PFSK-1 (cell line): ENCODE measurements around the gene ATG9B.

ENCODE experiments used
- FOXP2 ChIP-seq: optimal IDR thresholded peaks from 2 replicates; pipeline ENCODE3; 2011; ENCODE audit warnings: borderline replicate concordance, control low read depth, inconsistent platforms; ENCODE audit not compliant: insufficient read depth; ENCODE audit errors: extremely low read length, extremely low read depth
- POLR2AphosphoS5 ChIP-seq: IDR thresholded peaks from 2 replicates; pipeline ENCODE4 v1.6.1; 2012; ENCODE audit warnings: low read depth, mild to moderate bottlenecking, control low read depth, low read length, moderate library complexity
- SIN3A ChIP-seq: IDR thresholded peaks from 2 replicates; pipeline ENCODE4 v1.6.1; 2012; ENCODE audit warnings: mild to moderate bottlenecking, low read length, moderate library complexity, borderline replicate concordance; ENCODE audit not compliant: insufficient read depth

DNA sequence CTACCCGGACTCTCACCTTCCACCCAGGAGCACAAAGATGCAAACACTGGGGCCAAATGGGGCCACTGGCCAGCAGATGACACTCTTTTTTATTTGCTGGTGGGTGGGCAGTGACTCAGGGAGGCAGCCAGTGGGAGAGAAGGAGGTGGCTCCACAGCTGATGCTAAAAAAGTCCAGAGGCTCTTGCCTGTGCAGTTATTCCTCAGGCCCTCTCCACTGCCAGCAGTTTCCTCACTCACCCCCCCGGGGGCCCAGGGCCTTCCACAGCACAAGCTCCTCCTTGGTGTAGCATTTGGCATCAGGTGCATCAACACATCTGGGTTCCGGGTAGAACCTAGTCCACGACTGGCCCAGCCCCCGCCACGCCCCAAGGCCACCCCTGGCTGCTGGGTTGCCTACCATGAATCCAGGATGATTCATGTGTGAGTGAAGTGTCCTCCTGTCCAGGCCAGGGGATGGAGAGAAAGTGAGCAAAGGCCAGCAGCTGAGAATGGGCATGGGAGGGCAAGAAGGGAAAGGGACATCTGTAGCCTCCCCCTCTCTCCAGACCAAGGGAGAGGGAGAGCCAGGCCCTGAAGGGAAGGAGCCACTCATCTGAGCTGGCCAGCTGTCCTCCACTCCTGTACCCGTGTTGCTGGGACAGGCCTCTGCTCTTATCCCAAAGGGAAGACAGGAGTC lies 44.4 kb downstream of the ATG9B start:
- TF ChIP-seq SIN3A = no peak
- TF ChIP-seq FOXP2 = no peak
- TF ChIP-seq POLR2AphosphoS5 = no peak
